ENCODE measurements around the gene TOM1L1. TPM values are rescaled to one million over a fixed set of nuclear protein-coding genes. Genes with fewer than 3 reads are reported as not detected.

Gene TOM1L1
- total RNA-seq, 2 experiments from 2014 or later: not detected

- Mint-ChIP-seq H3K4me1 (ENCODE audit: low read depth) (no peaks in the 10 kb centered on the region), H3K4me3 (no peak overlapping the region), H3K9me3 (no peaks in the 10 kb centered on the region), H3K27me3 (no peaks in the 10 kb centered on the region), H3K27ac (no peak overlapping the region), H3K36me3 (ENCODE audit: low read depth) (no peaks in the 10 kb centered on the region)
- intact Hi-C loops (cut with DNase I, micrococcal nuclease): no loop called here
- ChIA-PET CTCF (no interaction called here), POLR2A (no interaction called here)
- H3K9me3 ChIP-seq (ENCODE audit: control insufficient read depth in 1 of 2, insufficient read depth in 1 of 2, low read length in 2 of 2): no peaks in the 10 kb centered on the region
- H3K4me1 ChIP-seq (ENCODE audit: insufficient read depth, low read length): no peaks in the 10 kb centered on the region
- no peak for TF ChIP-seq CTCF (IDR thresholded peaks at IDR 0.05)
- DNase-seq: no peak
- no peaks in the 10 kb centered on the region for H3K27me3 ChIP-seq (ENCODE audit: control insufficient read depth in 1 of 2, insufficient read depth in 2 of 2, low read length in 2 of 2)
- ATAC-seq (ENCODE audit: poor library complexity): no peak
- H3K36me3 ChIP-seq (ENCODE audit: insufficient read depth, low read length): no peaks in the 10 kb centered on the region
- no peak overlapping the region for H3K27ac ChIP-seq (ENCODE audit: low read depth in 1 of 2, low read length in 2 of 2)
- no peak overlapping the region for H3K4me3 ChIP-seq (ENCODE audit: low read length)
Observed at GRCh38 chr17:54907376-54907775, 6.7 kb downstream of the TOM1L1 start.

GRCh38 chr17:54909766-54910165 is 9.1 kb downstream of the TOM1L1 start:
- H3K4me1 Mint-ChIP-seq (ENCODE audit: low read depth): no peaks in the 10 kb centered on the region
- H3K27ac Mint-ChIP-seq: no peak overlapping the region
- Histone ChIP-seq H3K4me1 (ENCODE audit: insufficient read depth, low read length) (no peaks in the 10 kb centered on the region), H3K9me3 (ENCODE audit: control insufficient read depth in 1 of 2, insufficient read depth in 1 of 2, low read length in 2 of 2) (no peaks in the 10 kb centered on the region), H3K36me3 (ENCODE audit: insufficient read depth, low read length) (no peaks in the 10 kb centered on the region), H3K4me3 (ENCODE audit: low read length) (no peak overlapping the region), H3K27me3 (ENCODE audit: control insufficient read depth in 1 of 2, insufficient read depth in 2 of 2, low read length in 2 of 2) (no peaks in the 10 kb centered on the region), H3K27ac (ENCODE audit: low read depth in 1 of 2, low read length in 2 of 2) (no peak overlapping the region)
- DNase-seq (no peak), ATAC-seq (ENCODE audit: poor library complexity) (no peak)
- intact Hi-C loops (cut with DNase I, micrococcal nuclease): no loop called here
- H3K4me3 Mint-ChIP-seq: no peak overlapping the region
- H3K9me3 Mint-ChIP-seq: no peaks in the 10 kb centered on the region
- H3K36me3 Mint-ChIP-seq (ENCODE audit: low read depth): no peaks in the 10 kb centered on the region
- no peaks in the 10 kb centered on the region for H3K27me3 Mint-ChIP-seq
- TF ChIP-seq CTCF (IDR thresholded peaks at IDR 0.05): no peak
- ChIA-PET CTCF (no interaction called here), POLR2A (no interaction called here)

GRCh38 chr17:54916721-54917120 is 16.1 kb downstream of the TOM1L1 start:
- H3K4me3 Mint-ChIP-seq: no peak overlapping the region
- no peaks in the 10 kb centered on the region for H3K36me3 ChIP-seq (ENCODE audit: insufficient read depth, low read length)
- H3K9me3 Mint-ChIP-seq: peaks cover 5% of the 10 kb centered on the region
- no peaks in the 10 kb centered on the region for H3K36me3 Mint-ChIP-seq (ENCODE audit: low read depth)
- DNase-seq (no peak), ATAC-seq (ENCODE audit: poor library complexity) (no peak)
- H3K27ac ChIP-seq (ENCODE audit: low read depth in 1 of 2, low read length in 2 of 2): no peak overlapping the region
- no peak overlapping the region for H3K27ac Mint-ChIP-seq
- TF ChIP-seq CTCF (IDR thresholded peaks at IDR 0.05): no peak
- intact Hi-C loops (cut with DNase I, micrococcal nuclease): no loop called here
- no peaks in the 10 kb centered on the region for H3K27me3 ChIP-seq (ENCODE audit: control insufficient read depth in 1 of 2, insufficient read depth in 2 of 2, low read length in 2 of 2)
- H3K4me1 ChIP-seq (ENCODE audit: insufficient read depth, low read length): no peaks in the 10 kb centered on the region
- no peak overlapping the region for H3K4me3 ChIP-seq (ENCODE audit: low read length)
- no peaks in the 10 kb centered on the region for H3K27me3 Mint-ChIP-seq
- ChIA-PET POLR2A (no interaction called here), CTCF (no interaction called here)
- H3K9me3 ChIP-seq (ENCODE audit: control insufficient read depth in 1 of 2, insufficient read depth in 1 of 2, low read length in 2 of 2): peaks cover 0 to 9% of the 10 kb centered on the region in 2 experiments
- no peaks in the 10 kb centered on the region for H3K4me1 Mint-ChIP-seq (ENCODE audit: low read depth)
